GM21717 (cell line): ENCODE results near the gene GRWD1.
"Not testable (repeated sequence)": the region's sequence is repeated elsewhere in the genome, so short reads cannot be mapped to it uniquely, and the experiment has no call there.

Experiments
- ATAC-seq: cut with Tn5 transposase; IDR thresholded peaks from one replicate; pipeline ENCODE4 v1.9.1; 2021; ENCODE audit warnings: mild to moderate bottlenecking, moderate library complexity; ENCODE audit not compliant: unreplicated experiment

GRWD1 gene

GRCh38 chr19:48477698-48478338 is 32.0 kb downstream of the GRWD1 start:
- no peak for ATAC-seq

GRCh38 chr19:48478339-48479256 is 32.8 kb downstream of the GRWD1 start:
- ATAC-seq = no peak

GRCh38 chr19:48479686-48480085 is 33.9 kb downstream of the GRWD1 start:
- ATAC-seq = no peak

GRCh38 chr19:48480183-48480557 is 34.4 kb downstream of the GRWD1 start:
- no peak for ATAC-seq

GRCh38 chr19:48480558-48481500 is 35.0 kb downstream of the GRWD1 start:
- no peak for ATAC-seq

- ATAC-seq = no peak
Observed at GRCh38 chr19:48481846-48482639, 36.3 kb downstream of the GRWD1 start.

GRCh38 chr19:48483301-48483700 is 37.5 kb downstream of the GRWD1 start:
- ATAC-seq = no peak

GRCh38 chr19:48484247-48484893 is 38.6 kb downstream of the GRWD1 start:
- no peak for ATAC-seq

- ATAC-seq = no peak
Observed at GRCh38 chr19:48484931-48485612, 39.3 kb downstream of the GRWD1 start.

GRCh38 chr19:48486706-48487105 is 40.9 kb downstream of the GRWD1 start:
- not testable (repeated sequence) for ATAC-seq

GRCh38 chr19:48487544-48487943 is 41.8 kb downstream of the GRWD1 start:
- ATAC-seq = no peak

GRCh38 chr19:48487948-48488347 is 42.2 kb downstream of the GRWD1 start:
- no peak for ATAC-seq

- ATAC-seq = not testable (repeated sequence)
Observed at GRCh38 chr19:48488478-48488877, 42.7 kb downstream of the GRWD1 start.

- no peak for ATAC-seq
Observed at GRCh38 chr19:48489608-48490216, 43.9 kb downstream of the GRWD1 start.

GRCh38 chr19:48490981-48491792 is 45.4 kb downstream of the GRWD1 start:
- no peak for ATAC-seq

- no peak for ATAC-seq
Observed at GRCh38 chr19:48491793-48492123, 46.0 kb downstream of the GRWD1 start.

GRCh38 chr19:48492925-48493717 is 47.3 kb downstream of the GRWD1 start:
- ATAC-seq = peak; percentile 41
